ENCODE results near the gene ANKRD28. TPM values are rescaled to one million over a fixed set of nuclear protein-coding genes. Genes with fewer than 3 reads are reported as not detected.
"Not testable (repeated sequence)": the region's sequence is repeated elsewhere in the genome, so short reads cannot be mapped to it uniquely, and the experiment has no call there.

The ANKRD28 gene
- 64.3 TPM for total RNA-seq (ENCODE audit: insufficient read depth, low replicate concordance)

- DNase-seq (ENCODE audit: low spot score): peak; percentile 85
Measured at GRCh38 chr3:15797642-15798303, at the start of gene ANKRD28. Gene ANKRD28, minus strand, starts transcription at chr3:15797979. Its CDS starts 1,458 bp downstream, at chr3:15796521.

GRCh38 chr3:15847239-15847638 is 49.5 kb upstream of the ANKRD28 start:
- no peak for DNase-seq (ENCODE audit: low spot score)

DNA sequence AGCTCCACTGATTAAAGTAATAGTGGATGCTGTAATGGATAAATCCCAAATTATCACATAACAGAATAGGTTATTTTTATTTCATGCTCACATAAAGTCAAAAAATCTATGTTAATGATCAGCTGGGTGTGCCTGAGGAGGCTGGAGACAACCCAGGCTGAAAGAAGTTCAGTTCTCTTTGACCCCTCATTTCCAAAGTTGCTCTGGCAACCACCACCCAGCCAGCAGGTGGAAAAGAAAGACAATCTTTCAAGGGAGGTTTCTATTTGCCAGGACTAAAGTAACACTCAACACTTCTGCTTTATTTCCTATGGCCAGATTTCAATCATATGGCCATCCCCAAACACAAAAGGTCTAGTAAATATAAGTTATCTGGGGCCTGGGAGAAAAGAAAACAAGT is 48.8 kb upstream of the ANKRD28 start:
- no peak for DNase-seq (ENCODE audit: low spot score)

GRCh38 chr3:15845475-15845874 is 47.7 kb upstream of the ANKRD28 start:
- no peak for DNase-seq (ENCODE audit: low spot score)

DNA sequence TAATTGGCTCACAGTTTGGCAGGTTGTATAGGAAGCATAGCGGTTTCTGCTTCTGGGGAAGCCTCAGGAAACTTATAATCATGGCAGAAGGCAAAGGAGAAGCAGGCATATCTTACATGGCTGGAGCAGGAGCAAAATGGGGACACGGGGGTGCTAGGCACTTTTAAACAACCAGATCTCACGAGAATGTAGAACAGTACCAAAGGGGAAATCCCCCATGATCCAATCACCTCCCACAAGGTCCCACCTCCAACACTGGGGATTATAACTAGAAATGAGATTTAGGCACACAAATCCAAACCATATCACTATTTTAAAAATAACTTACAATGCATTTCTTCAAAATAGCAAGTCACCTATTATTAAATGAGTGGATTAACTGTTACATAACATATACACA is 47.1 kb upstream of the ANKRD28 start:
- DNase-seq (ENCODE audit: low spot score): no peak

DNA sequence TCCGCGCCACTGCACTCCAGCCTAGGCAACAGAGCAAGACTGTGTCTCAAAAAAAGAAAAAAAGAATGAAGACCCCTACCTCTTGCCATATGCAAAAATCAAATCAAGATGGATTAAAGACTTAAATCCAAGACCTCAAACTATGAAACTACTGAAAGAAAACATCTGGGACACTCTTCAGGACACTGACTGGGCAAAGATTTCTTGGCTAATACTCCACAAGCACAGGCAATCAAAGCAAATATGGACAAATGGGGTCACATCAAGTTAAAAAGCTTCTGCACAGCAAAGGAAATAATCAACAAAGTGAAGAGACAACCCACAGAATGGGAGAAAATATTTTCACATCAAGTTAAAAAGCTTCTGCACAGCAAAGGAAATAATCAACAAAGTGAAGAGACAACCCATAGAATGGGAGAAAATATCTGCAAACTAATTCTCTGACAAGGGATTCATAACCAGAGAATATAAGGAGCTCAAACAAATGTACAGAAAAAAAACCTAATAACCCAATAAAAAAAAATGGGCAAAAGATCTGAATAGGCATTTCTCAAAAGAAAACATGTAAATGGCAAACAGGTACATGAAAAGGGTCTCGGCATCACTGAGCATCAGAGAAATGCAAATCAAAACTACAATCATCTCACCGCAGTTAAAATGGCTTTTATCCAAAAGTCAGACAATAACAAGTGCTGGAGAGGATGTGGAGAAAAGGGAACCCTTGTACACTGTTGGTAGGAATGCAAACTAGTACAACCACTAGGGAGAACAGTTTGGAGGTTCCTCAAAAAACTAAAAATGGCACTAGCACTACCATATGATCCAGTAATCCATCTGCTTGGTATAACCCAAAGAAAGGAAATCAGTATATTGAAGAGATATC is 43.6 kb upstream of the ANKRD28 start:
- not testable (repeated sequence) for DNase-seq (ENCODE audit: low spot score)

DNA sequence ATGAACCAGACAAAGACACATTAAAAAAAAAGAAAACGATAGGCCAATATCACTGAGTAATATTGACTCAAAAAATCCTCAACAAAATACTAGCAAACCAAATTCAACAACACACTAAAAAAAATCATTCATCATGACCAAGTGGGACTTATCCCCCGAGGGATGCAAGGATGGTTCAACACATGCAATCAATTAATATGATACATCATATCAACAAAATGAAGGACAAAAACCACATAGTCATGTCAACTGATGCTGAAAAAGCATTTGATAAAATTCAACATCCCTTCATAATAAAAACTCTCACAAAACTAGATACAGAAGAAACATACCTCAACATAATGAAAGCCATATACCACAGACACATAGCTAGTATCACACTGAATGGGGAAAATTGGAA is 41.8 kb upstream of the ANKRD28 start:
- no peak for DNase-seq (ENCODE audit: low spot score)

DNA sequence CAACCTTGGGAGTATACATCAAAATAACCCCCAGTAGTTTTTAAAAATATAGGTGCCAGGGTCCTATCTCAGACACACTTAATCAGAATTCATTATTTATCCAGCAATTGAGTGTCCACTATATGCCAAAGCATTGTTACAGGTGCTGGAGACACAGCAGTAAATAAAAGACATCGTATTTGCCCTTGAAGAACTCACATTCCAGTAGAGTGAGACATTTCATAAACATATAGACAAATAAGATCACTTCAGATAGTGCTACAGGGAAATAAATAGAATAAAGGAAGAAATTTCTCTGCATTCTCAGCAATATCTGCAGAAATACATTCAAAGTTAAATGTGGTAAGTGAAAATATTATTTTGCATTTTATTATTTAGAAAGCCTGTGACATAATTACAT is 34.1 kb upstream of the ANKRD28 start:
- DNase-seq (ENCODE audit: low spot score): no peak

DNA sequence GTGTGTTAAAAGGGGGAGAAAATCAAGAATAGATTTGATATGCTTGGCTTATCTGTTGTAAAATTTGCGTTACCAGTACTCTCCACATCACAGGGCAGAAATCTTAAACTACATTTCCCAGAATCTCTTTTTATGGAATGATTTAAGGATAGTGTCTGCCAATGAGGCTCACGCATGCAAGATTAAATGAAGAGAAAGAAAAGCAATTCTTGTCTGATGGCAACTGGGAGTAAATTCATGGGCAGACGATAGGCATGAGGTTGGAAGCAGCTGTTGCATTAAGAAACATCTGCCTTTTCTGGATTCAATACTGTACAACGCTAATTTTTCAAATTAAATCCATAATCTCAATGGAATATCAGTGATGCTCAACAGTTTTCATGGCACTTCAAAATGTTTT is 27.2 kb upstream of the ANKRD28 start:
- DNase-seq (ENCODE audit: low spot score): no peak

- no peak for DNase-seq (ENCODE audit: low spot score)
Measured at GRCh38 chr3:15823092-15823491, 25.3 kb upstream of the ANKRD28 start.

- no peak for DNase-seq (ENCODE audit: low spot score)
Measured at GRCh38 chr3:15822281-15822680, 24.5 kb upstream of the ANKRD28 start.

GRCh38 chr3:15820911-15821310 is 23.1 kb upstream of the ANKRD28 start:
- no peak for DNase-seq (ENCODE audit: low spot score)

GRCh38 chr3:15819576-15819975 is 21.8 kb upstream of the ANKRD28 start:
- DNase-seq (ENCODE audit: low spot score): no peak

- no peak for DNase-seq (ENCODE audit: low spot score)
Measured at GRCh38 chr3:15819043-15819442, 21.3 kb upstream of the ANKRD28 start.

- DNase-seq (ENCODE audit: low spot score): peak; percentile 68
Measured at GRCh38 chr3:15815696-15816095, 17.9 kb upstream of the ANKRD28 start.

GRCh38 chr3:15813079-15813478 is 15.3 kb upstream of the ANKRD28 start:
- not testable (repeated sequence) for DNase-seq (ENCODE audit: low spot score)

GRCh38 chr3:15812183-15812582 is 14.4 kb upstream of the ANKRD28 start:
- no peak for DNase-seq (ENCODE audit: low spot score)

GRCh38 chr3:15810702-15811101 is 12.9 kb upstream of the ANKRD28 start:
- no peak for DNase-seq (ENCODE audit: low spot score)

DNA sequence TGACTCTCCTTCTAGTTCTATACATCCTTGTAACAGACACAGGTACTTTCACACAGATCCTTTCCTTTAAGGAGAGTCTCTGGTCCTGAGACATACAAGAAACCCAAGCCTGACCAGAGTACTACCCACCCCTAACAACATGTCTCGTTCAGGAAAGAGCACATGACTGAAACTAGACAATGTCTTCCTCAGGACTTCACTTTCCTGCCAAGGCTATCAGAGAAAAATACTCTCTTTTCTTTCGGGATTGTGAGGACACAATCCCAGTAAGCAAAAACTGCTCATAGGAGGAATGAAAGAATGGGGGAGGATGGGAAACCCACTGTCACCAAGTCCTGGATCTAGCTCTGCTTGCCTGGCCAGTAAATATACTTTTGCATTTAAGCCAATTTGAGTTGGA is 11.5 kb upstream of the ANKRD28 start:
- no peak for DNase-seq (ENCODE audit: low spot score)

DNA sequence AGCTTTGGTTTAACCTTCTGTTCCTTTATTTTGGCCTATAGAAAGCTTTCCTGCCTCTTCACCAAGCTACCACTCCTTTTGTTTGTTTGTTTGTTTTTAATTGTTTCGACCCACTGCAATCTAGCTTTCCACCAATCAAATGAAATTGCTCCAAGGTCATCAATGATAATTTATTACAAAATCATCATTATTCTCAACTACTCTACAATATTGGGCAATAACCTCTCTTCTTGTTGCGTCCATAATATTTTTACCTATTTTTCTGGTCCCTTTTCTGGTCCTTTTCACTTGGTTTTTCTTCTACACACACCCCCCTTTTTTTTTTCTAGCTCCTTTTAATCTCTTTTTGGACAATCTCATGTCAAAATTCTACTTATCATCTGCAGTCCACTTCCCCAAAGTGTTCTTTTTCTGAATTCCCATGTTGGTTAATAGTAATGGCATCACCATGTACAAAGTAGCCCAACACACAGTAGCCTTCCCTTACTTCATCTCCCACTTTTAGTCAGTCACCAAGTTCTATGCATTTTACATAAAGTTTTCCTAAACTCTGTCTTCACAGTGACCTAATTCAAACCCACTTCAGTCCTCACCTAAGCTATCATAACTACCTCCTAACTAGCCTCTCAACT is 11.0 kb upstream of the ANKRD28 start:
- no peak for DNase-seq (ENCODE audit: low spot score)

- no peak for DNase-seq (ENCODE audit: low spot score)
Measured at GRCh38 chr3:15805756-15806266, 8.0 kb upstream of the ANKRD28 start.

GRCh38 chr3:15804553-15805095 is 6.8 kb upstream of the ANKRD28 start:
- DNase-seq (ENCODE audit: low spot score): peak; percentile 42

Measured in umbilical cord (tissue), 2 donors.